ENCODE results near the gene DNAH2. TPM values are rescaled to one million over a fixed set of nuclear protein-coding genes. Genes with fewer than 3 reads are reported as not detected.
A peak's percentile ranks its signal among the peaks of the same experiment; 100 is the strongest.

Gene DNAH2
- total and polyA plus RNA-seq, 2 of the 13 experiments (the other 11 are each of a cell fraction or from before 2014, with no cell fraction given): not detected

DNA sequence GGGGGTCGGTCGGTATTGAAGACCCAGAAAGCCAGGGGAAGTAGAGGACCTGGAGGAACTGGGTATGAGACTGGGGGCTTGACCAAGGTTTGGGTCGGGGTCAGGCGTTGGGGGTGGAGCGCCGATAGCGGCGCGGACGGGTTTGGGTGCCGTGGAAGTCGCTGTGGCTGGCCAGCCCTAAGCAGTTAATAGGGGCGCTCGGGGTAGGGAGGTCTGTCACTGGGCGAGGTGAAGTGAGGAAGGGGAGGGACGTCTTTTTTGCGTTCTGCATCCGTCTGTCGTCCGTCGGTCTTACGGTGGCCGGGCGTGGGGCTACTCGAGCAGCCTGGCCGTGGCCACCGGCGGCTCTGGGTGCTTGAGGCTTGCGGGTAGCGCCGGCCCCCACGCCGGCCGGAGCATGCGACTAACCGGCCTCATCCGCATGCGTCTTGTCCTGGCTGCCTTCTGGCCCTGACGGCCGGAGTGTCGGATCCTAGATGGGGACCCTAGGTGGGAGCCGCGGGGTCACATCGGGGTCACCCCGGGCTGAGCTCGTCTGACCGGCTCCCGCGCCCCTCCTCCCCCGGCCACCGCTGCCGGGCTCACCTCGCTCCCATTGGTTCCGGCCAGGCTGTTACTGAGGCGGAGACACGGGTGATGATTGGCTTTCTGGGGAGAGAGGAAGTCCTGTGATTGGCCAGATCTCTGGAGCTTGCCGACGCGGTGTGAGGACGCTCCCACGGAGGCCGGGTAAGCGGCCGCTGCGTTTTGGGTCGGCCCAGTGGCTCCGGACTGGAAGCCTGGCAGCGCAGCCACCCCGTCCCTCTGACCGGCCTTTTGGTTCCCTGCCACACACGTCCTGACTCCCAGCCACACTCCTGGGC, 127.0 kb downstream of the DNAH2 start (continued):
- TF ChIP-seq ZNF512B (CRISPR knock-in tag; IDR thresholded peaks at IDR 0.05; ENCODE audit: borderline replicate concordance) (no peak), SMAD9 (CRISPR knock-in tag; IDR thresholded peaks at IDR 0.05) (no peak), KAT8 (CRISPR knock-in tag; IDR thresholded peaks at IDR 0.05) (no peak), ZNF24 (IDR thresholded peaks at IDR 0.05) (no peak), KMT2A (CRISPR knock-in tag; IDR thresholded peaks at IDR 0.05) (0 out of 2 replicates have a peak, but pooled peaks have one; percentile 48), GTF2F1 (IDR thresholded peaks at IDR 0.05; ENCODE audit: low read length) (no peak), IRF2 (CRISPR knock-in tag; IDR thresholded peaks at IDR 0.05) (no peak)
- TF ChIP-seq, protein P1, sequence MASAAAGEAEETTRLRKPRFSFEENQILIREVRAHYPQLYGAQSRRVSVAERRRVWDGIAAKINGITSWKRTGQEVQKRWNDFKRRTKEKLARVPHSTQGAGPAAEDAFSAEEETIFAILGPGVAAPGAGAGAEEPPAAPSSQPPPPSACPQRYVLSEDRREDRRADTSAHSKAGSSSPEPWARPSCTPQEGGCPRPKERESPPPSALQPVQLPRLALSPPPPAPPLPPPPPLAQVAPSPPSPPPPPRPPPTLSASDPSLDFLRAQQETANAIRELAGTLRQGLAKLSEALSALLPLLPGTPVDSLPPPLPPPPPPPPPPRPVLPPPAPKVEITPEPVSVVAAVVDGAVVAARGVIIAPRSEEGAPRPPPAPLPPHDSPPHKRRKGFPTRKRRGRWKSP (CRISPR knock-in tag; IDR thresholded peaks at IDR 0.05): no peak
- TF ChIP-seq, protein P2, sequence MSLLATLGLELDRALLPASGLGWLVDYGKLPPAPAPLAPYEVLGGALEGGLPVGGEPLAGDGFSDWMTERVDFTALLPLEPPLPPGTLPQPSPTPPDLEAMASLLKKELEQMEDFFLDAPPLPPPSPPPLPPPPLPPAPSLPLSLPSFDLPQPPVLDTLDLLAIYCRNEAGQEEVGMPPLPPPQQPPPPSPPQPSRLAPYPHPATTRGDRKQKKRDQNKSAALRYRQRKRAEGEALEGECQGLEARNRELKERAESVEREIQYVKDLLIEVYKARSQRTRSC (CRISPR knock-in tag; IDR thresholded peaks at IDR 0.05; ENCODE audit: low read depth): no peak
- TF ChIP-seq, protein P3, sequence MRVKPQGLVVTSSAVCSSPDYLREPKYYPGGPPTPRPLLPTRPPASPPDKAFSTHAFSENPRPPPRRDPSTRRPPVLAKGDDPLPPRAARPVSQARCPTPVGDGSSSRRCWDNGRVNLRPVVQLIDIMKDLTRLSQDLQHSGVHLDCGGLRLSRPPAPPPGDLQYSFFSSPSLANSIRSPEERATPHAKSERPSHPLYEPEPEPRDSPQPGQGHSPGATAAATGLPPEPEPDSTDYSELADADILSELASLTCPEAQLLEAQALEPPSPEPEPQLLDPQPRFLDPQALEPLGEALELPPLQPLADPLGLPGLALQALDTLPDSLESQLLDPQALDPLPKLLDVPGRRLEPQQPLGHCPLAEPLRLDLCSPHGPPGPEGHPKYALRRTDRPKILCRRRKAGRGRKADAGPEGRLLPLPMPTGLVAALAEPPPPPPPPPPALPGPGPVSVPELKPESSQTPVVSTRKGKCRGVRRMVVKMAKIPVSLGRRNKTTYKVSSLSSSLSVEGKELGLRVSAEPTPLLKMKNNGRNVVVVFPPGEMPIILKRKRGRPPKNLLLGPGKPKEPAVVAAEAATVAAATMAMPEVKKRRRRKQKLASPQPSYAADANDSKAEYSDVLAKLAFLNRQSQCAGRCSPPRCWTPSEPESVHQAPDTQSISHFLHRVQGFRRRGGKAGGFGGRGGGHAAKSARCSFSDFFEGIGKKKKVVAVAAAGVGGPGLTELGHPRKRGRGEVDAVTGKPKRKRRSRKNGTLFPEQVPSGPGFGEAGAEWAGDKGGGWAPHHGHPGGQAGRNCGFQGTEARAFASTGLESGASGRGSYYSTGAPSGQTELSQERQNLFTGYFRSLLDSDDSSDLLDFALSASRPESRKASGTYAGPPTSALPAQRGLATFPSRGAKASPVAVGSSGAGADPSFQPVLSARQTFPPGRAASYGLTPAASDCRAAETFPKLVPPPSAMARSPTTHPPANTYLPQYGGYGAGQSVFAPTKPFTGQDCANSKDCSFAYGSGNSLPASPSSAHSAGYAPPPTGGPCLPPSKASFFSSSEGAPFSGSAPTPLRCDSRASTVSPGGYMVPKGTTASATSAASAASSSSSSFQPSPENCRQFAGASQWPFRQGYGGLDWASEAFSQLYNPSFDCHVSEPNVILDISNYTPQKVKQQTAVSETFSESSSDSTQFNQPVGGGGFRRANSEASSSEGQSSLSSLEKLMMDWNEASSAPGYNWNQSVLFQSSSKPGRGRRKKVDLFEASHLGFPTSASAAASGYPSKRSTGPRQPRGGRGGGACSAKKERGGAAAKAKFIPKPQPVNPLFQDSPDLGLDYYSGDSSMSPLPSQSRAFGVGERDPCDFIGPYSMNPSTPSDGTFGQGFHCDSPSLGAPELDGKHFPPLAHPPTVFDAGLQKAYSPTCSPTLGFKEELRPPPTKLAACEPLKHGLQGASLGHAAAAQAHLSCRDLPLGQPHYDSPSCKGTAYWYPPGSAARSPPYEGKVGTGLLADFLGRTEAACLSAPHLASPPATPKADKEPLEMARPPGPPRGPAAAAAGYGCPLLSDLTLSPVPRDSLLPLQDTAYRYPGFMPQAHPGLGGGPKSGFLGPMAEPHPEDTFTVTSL (CRISPR knock-in tag; IDR thresholded peaks at IDR 0.05; ENCODE audit: borderline replicate concordance): no peak; the same call in 1 of the 2 replicates
- TF ChIP-seq, protein P4, sequence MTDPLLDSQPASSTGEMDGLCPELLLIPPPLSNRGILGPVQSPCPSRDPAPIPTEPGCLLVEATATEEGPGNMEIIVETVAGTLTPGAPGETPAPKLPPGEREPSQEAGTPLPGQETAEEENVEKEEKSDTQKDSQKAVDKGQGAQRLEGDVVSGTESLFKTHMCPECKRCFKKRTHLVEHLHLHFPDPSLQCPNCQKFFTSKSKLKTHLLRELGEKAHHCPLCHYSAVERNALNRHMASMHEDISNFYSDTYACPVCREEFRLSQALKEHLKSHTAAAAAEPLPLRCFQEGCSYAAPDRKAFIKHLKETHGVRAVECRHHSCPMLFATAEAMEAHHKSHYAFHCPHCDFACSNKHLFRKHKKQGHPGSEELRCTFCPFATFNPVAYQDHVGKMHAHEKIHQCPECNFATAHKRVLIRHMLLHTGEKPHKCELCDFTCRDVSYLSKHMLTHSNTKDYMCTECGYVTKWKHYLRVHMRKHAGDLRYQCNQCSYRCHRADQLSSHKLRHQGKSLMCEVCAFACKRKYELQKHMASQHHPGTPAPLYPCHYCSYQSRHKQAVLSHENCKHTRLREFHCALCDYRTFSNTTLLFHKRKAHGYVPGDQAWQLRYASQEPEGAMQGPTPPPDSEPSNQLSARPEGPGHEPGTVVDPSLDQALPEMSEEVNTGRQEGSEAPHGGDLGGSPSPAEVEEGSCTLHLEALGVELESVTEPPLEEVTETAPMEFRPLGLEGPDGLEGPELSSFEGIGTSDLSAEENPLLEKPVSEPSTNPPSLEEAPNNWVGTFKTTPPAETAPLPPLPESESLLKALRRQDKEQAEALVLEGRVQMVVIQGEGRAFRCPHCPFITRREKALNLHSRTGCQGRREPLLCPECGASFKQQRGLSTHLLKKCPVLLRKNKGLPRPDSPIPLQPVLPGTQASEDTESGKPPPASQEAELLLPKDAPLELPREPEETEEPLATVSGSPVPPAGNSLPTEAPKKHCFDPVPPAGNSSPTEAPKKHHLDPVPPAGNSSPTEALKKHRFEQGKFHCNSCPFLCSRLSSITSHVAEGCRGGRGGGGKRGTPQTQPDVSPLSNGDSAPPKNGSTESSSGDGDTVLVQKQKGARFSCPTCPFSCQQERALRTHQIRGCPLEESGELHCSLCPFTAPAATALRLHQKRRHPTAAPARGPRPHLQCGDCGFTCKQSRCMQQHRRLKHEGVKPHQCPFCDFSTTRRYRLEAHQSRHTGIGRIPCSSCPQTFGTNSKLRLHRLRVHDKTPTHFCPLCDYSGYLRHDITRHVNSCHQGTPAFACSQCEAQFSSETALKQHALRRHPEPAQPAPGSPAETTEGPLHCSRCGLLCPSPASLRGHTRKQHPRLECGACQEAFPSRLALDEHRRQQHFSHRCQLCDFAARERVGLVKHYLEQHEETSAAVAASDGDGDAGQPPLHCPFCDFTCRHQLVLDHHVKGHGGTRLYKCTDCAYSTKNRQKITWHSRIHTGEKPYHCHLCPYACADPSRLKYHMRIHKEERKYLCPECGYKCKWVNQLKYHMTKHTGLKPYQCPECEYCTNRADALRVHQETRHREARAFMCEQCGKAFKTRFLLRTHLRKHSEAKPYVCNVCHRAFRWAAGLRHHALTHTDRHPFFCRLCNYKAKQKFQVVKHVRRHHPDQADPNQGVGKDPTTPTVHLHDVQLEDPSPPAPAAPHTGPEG (CRISPR knock-in tag; IDR thresholded peaks at IDR 0.05): no peak
